NCI-H2227 treated with DMSO at 0.1 percent for 48 hours (cell line): ENCODE data around the gene RASA3.
A peak's percentile ranks its signal among the peaks of the same experiment; 100 is the strongest.
"Not testable (repeated sequence)": the region's sequence is repeated elsewhere in the genome, so short reads cannot be mapped to it uniquely, and the experiment has no call there.

ENCODE experiments used
- DNase-seq: peaks from one replicate; lab custom pipeline; 2025; lab: John Stamatoyannopoulos, UW

The RASA3 gene, protein sequence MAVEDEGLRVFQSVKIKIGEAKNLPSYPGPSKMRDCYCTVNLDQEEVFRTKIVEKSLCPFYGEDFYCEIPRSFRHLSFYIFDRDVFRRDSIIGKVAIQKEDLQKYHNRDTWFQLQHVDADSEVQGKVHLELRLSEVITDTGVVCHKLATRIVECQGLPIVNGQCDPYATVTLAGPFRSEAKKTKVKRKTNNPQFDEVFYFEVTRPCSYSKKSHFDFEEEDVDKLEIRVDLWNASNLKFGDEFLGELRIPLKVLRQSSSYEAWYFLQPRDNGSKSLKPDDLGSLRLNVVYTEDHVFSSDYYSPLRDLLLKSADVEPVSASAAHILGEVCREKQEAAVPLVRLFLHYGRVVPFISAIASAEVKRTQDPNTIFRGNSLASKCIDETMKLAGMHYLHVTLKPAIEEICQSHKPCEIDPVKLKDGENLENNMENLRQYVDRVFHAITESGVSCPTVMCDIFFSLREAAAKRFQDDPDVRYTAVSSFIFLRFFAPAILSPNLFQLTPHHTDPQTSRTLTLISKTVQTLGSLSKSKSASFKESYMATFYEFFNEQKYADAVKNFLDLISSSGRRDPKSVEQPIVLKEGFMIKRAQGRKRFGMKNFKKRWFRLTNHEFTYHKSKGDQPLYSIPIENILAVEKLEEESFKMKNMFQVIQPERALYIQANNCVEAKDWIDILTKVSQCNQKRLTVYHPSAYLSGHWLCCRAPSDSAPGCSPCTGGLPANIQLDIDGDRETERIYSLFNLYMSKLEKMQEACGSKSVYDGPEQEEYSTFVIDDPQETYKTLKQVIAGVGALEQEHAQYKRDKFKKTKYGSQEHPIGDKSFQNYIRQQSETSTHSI

DNA sequence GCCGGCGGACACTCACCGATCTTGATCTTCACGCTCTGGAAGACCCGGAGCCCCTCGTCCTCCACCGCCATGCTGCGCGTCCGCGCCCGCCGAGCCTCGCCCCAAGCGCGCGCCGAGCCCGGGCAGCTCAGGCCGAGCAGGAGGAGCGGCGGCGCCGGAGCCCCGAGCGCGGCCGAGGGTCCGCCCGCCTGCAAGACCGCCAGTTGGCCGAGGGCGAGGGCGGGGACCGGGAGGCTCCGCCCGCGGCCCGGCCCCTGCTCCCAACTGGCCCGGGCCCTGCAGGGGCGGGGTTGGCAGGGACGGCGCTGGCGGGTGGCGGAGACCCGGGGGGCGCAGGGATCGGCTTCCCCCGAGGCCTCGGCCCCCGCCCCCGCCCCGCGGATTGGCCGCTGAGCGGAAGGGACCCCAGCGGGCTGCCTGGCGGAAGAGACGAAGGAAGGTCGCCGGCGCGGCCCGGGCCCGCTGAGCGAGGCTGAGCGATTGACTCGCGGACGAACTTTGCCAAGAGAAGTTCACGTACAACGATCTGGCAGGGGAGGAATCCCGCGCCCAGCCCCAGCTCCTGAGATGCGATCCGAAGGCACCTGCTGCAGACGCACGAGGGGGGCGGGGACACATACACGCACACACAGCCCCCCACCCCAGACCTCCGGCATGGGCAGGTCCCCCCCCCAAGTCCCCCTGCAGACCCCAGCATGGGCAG, at the start of gene RASA3:
Gene RASA3, minus strand, starts transcription at position 205 of the 703 bp plus-strand sequence. Its CDS starts 134 bp downstream, at position 71.
- DNase-seq: peak; percentile 43

DNA sequence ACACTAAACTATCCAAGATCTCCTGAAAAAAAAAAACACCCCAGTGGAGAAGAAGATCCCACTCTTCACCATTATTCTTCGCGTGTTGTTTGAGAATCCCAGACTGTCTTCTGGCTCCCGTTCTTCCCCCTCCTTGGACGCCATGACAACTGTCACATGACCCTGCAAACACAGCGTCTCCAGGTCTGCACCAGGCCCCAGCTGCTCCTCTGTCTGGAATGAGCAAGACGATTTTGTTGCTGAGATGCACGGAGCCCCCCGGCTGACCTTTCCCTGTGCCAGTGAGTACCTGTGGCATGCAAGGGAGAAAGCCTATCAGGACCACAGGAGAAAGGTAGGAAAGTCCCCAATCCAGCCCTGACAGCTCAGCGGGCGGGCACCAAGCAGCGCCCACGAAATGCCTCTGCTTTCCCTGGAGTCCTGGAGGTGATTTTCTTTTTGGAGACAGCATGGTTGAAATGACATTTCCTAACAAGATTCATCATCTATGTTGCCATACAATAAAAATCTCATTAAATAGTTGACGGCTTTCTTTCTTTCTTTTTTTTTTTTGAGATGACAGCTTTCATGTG, 46.8 kb upstream of the RASA3 start, which contains the start of gene CFAP97D2:
Gene CFAP97D2, plus strand, starts transcription at position 171 of the 572 bp plus-strand sequence. Its CDS starts 74 bp downstream, at position 245.
- DNase-seq: peak; percentile 0

DNA sequence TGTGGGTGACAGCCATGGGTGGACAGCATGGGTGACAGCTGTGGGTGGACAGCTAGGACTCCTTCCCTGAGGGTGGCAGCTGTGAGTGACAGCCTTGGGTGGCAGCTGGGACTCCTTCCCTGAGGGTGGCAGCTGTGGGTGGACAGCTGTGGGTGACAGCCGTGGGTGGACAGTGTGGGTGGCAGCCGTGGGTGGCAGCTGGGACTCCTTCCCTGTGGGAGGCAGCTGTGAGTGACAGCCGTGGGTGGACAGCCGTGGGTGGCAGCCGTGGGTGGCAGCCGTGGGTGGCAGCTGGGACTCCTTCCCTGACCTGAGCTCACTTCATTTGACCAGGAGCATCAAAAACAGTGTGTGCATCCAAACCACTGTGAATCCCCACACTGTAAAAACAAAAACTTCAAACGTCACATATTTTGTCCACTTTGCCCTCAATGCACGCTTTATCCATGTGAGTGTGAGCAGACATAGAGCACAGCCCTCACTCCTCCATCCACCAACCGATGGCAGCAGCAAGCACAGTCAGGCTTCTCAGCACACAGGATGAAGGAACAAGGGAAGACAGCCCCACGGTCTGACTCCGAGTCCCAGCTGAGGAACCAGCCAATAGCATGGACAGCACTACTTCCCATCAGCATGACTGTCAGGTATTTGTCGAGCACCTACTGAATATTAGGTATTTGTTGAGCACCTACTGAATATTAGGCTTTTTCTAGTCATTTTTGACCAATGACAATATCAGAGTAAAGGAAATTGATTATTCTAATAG, 45.0 kb upstream of the RASA3 start:
- no peak for DNase-seq

DNA sequence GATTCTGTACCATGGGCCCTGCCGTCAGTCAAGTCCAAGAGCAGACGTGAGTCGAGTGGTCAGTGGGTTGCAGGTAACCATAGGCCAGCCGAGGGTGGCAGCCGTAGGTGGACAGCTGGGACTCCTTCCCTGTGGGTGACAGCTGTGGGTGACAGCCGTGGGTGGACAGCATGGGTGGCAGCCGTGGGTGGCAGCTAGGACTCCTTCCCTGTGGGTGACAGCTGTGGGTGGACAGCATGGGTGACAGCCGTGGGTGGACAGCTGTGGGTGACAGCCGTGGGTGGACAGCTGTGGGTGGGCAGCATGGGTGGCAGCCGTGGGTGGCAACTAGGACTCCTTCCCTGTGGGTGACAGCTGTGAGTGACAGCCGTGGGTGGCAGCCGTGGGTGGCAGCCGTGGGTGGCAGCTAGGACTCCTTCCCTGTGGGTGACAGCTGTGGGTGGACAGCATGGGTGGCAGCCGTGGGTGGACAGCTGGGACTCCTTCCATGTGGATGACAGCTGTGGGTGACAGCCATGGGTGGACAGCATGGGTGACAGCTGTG, 44.0 kb upstream of the RASA3 start:
- not testable (repeated sequence) for DNase-seq

DNA sequence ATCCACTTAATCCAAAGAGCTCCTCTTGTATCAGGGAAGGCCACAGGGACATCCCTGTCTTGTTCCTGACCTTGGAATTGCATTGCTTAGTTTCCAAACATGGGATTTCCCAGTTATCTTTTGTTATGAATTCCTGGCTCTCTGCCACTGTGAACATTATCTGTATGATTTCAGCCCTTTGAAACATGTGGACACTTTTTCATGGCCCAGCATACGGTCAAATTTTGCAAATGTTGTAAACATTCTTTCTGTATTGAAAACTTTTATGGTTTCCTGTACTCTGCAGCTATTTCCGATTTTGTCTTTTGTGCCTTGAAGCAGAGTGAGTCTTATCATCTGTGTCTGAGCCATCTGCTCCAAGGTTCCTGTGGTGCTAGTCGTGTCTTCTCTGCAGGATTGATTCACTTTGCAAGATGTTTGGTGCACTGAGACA, 42.1 kb upstream of the RASA3 start:
- DNase-seq: no peak

DNA sequence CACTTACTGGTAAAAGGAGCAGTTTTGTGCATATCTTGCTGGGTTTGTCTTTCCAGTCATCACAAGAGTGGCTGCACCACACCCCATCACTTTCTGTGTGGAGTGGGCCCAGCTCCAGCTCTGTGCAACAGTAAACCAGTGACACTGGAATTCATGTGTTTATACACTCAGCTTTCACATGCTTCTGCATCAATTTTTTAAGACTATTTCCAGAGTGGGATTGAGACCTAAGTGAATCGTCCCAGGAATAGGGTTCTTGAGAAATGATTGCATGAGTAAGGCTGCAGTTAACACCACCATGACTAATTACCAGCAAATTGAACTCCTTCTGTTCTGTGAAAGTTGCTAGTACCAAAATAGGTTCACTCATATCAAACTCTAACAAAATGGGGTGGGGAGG, 41.3 kb upstream of the RASA3 start:
- DNase-seq: no peak

DNA sequence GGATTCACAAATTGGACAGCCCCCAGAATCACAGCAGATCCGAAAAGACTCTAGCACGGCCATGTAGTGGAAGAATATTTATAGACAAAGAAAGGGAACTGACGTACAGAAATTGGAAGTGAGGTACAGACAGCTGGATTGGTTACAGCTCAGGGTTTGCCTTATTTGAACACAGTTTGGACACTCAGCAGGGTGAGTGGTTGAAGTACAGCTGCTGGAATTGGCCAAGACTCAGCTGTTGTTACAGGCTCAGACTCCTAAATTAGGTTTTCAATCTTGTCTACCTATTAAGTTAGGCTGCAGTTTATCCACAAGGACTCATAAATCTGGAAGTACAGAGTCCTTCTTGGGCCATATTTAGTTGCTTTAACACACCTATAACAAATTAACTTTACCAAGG, 40.8 kb upstream of the RASA3 start:
- DNase-seq: no peak

DNA sequence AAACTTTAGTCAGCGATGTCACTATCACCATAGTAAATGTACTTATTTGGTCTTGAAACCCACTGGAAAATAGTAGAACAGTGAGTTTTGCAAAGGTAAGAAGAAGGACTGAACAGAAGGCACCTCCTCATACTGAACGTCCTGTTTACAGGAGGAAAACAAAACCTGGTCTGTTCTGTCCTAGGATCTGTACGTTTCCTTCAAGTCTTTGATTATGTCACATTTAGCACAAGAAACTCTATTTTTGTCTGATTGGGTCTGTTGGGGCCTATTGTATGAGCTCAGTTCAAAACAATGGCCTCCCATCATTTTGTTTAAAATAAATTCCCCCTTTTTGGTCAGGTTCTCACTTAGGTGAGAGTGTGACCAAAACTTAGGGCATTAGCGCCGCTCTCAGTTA, 35.5 kb upstream of the RASA3 start:
- no peak for DNase-seq

DNA sequence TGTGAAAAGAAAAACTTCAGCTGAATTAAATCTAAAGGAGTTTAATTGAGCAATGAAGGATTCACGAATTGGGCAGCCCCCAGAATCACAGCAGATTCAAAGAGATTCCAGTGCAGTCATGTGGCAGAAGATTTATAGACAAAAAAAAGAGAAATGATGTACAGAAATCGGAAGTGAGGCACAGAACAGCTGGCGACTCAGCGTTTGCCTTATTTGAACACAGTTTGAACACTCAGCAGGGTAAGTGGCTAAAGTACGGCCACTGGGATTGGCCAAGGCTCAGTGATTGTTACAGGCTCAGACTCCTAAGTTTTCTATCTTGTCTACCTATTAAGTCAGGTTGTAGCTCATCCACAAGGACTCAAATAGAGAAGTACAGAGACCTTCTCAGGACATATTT, 35.0 kb upstream of the RASA3 start:
- DNase-seq: no peak

DNA sequence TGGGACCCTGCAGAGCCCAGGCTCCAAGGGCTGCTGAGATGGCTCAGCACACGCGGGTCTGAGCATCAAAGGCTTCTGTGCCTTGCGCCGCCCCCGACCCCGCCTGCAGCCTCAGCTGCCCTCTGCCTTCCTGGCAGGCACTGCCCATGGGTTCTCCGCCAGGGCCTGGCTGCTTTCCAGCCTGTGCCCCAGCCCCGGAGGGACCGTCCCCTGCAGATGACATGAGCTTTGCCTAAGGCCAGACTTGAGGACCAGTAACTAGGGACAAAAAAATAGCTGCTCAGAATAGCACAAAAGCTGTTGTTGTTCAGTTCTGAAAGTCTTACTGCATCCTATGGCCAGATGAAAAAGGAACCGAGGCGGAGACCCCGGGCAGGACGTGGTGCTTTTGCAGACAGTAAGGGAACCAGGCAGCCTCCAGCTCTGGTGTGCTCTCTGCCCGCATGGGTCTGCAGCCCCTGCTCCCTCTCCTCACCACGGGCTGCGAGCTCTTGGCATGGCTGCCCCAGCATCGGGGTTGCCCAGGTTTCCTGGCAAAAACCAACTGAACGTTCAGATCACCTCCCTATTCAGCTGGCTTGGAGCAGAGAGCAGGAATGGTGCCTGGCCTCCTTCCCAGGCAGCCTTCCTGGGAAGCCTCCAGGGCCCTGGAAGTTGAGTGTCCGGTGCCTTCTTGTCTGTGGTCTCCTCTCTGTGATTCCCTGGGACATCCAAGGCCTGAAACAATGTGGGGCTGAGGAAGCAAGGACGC, 34.1 kb upstream of the RASA3 start:
- no peak for DNase-seq

DNA sequence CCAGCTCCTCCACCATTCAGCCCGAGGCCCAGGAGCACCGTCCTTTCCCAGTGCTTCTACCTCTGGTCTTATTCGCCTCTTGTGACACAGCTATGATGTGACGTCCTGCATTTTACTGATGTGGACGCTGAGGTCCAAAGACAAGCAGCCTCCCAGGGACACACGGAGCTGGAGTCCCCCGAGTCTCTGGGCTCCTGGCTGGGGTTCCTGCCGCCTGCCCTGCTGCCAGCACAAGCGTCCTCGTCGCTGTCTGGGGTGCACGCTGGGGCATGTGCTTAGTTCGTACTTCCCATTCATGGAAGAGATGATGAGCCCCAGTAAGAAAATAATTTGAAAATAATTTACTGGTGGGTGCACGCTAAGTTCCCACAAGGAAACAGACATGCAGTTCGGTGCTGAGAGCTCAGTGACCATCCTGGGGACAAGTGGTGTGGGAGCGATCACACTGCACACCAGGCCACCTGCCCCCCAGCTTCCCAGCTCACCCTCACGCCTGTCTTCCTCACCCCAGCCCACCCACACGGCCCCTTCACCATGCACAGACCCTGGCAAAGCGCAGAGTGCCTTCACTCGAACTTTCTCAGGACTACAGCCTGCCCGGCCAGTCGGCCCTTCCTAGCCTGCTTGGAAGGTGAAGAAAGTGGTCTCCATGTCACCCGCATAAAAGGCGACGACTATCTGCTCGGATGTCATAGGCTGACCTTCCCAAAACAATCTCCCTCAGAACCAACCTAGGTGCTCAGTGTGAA, 32.4 kb upstream of the RASA3 start:
- no peak for DNase-seq

DNA sequence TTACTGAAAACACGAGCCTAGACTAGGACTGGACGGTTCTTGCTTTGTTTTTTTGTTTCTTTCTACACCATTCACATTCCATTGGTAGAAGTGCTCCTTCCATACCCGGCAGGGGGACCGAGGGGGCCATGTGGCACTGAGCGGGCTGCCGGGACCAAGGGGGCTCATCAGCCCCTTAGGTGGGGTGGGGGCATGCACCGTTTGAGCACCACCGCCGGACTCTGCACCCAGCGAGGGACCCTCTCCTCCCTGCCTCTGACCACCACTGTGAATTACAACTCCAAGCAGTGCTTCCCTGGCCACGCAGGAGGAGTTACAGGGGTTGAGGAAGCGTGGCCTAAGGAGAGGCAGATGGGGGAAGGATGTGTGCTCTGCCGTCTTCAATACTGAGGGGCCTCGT, 31.6 kb upstream of the RASA3 start:
- no peak for DNase-seq

DNA sequence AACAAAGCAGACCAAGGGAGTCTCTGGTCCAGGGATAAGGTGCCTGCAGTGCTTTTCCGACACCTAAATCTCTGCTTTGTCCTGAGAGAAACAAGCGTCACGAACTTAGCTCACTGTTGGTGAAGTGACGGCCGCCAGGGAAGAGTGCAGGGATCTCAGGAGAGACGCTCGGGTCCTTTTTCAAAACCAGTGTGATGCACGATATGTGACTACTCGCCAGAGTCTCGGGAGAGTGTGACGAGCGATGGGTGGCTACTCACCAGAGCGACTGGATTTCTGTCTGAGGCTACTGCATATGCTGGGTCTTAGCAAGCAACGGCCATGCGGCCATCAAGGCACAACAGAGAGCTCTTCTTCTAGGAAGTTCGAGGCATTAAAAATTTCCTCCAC, 30.1 kb upstream of the RASA3 start:
- DNase-seq: no peak

DNA sequence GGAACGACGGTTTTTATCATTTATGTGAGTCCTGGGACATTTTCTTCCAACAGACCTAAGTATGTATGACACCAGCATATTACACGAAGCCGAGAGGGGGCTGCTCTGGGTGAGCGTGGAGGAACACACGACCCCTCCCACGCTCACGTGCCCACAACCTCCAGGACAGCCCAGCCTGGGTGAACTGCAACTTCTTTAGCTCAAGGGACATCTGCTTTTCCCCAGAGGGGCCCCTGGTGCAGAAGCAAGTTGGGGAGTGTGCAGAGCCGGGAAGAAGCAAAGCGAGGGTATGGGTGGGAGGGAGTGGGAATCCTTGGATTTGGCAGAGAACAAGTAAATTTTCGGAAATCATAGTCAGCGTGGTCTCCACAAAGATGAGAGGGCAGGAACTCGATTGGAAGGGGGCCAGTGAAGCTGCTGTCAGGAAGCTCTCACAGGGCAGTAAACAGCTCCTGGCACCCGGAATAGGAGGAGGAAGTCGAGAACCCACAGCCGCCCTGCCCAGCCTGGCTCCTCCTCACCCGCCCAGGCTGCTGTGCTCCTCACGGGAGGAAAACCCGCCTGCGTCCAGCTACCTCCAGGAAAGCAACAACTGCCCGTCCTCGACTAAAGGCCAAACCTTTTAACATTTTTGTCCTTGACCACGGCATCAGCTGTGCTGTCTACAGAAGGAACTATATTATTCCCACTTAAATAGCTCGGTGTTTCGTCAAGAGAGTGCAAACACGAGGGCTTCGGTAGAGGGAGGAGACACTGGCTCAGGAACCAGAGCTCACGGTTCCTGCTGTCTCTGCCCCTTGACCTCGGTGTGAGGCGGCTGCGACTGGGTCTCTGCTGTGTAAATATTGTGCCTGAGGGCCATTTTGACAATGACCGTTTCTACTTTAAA, 29.5 kb upstream of the RASA3 start:
- no peak for DNase-seq

DNA sequence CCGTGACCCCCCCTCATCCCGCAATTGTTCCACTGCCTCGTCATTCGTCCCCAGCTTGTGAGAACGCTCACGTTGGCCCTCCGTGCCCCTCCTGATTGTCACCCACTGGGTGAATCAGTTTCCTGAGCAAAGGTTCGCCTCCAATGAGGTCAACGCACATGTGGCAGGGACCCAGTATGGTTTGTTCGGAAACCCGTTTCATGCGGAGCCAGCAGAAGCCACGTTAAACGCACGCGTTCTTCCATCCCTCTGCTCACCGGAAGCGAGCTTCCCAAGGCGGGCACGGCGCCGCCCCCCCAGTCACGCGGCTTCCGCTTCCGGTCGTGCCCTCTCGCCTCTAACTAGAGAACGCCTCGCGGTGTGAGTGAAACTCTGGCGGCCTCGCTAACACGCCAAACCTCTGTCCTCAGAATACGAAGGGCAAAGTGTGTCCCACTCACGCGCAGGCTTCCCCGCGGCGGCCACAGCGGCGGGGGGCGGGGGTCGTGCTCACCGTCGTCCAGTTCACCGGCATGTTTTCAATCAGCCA, 28.7 kb upstream of the RASA3 start:
- no peak for DNase-seq

DNA sequence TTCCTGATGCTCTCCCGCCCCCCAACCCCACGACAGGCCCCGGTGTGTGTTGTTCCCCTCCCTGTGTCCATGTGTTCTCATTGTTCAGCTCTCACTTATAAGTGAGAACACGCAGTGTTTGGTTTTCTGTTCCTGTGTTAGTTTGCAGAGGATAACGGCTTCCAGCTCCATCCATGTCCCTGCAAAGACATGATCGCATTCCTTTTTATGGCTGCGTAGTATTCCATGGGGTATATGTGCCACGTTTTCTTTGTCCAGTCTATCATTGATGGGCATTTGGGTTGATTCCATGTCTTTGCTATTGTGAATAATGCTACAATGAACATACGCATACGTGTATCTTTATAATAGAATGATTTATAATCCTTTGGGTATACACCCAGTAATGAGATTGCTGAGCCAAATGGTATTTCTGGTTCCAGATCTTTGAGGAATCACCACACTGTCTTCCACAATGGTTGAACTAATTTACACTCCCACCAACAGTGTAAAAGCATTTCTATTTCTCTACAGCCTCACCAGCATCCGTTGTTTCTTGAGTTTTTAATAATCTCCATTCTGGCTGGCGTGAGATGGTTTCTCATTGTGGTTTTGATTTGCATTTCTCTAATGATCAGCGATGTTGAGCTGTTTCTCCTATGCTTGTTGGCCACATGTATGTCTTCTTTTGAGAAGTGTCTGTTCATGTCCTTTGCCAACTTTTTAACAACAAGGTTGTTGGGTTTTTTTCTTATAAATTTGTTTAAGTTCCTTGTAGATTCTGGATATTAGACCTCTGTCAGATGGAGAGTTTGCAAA, 26.6 kb upstream of the RASA3 start:
- not testable (repeated sequence) for DNase-seq

DNA sequence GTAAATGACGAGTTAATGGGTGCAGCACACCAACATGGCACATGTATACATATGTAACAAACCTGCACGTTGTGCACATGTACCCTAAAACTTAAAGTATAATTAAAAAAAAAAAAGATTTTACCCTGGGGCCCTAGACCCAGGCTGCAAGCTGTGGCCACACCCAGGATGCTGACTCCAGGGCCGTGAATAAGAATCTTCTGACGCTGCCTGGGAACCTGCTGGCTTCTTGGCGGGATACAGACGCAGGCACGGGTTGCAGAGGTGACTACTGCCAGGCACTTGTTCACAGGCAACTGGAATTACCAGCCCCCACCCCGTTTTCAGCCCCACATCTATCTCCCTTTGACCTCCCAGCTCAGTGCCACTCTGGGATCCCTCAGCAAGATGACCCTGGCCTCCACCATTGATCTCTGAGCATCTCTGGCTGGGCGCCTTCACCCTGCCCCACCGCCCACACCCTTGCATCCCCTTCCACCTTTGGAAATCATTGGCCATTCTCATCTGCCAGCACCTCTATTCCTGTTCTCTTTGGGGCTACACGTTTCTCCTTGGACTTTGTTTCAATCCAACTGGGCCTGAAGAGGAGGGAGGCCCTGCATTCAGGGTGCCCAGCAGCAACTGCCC, 25.6 kb upstream of the RASA3 start:
- no peak for DNase-seq
